ENCODE results near the gene LTBP1. TPM values are rescaled to one million over a fixed set of nuclear protein-coding genes. Genes with fewer than 3 reads are reported as not detected.
A peak's percentile ranks its signal among the peaks of the same experiment; 100 is the strongest.
"Not testable (repeated sequence)": the region's sequence is repeated elsewhere in the genome, so short reads cannot be mapped to it uniquely, and the experiment has no call there.

Gene LTBP1
- total RNA-seq, 1 experiment from 2014 or later, result 2.2 TPM

DNA sequence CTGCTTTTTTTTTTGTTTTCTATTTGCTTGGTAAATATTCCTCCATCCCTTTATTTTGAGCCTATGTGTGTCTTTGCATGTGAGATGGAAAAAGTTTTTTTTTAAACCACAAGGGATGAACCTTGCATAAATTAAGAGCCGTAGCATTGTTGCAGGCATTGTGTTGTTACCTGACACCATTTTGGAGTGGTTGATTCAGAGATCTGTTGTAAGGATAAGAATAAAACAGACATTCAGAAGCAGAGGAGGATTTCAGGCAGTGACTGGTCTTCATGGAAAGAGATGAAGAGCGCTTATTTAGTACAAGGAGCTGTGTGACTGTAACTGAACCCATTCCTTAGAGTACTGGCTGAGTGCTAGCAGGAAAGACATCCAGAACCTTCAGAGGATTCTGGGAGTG is 101.2 kb downstream of the LTBP1 start:
- no peak overlapping the region for H3K4me3 ChIP-seq (ENCODE audit: low read depth, low read length, poor library complexity, severe bottlenecking)
- H3K9me3 ChIP-seq (ENCODE audit: low read depth, low read length, poor library complexity, severe bottlenecking), result no peaks in the 10 kb centered on the region
- H3K4me1 ChIP-seq (ENCODE audit: insufficient read depth, low read length, poor library complexity, severe bottlenecking), result no peaks in the 10 kb centered on the region
- H3K36me3 ChIP-seq (ENCODE audit: insufficient read depth, low read length, poor library complexity, severe bottlenecking), result no peaks in the 10 kb centered on the region
- CTCF ChIA-PET, result no interaction called here
- POLR2A ChIA-PET (ENCODE audit: low non-redundant PET), result no interaction called here
- H3K27ac ChIP-seq (ENCODE audit: low read depth, low read length, poor library complexity, severe bottlenecking), result no peak overlapping the region
- no peak for TF ChIP-seq EZH2 (IDR thresholded peaks at IDR 0.05; ENCODE audit: borderline replicate concordance, low read depth, low read length, poor library complexity, severe bottlenecking)
- TF ChIP-seq, protein P1, sequence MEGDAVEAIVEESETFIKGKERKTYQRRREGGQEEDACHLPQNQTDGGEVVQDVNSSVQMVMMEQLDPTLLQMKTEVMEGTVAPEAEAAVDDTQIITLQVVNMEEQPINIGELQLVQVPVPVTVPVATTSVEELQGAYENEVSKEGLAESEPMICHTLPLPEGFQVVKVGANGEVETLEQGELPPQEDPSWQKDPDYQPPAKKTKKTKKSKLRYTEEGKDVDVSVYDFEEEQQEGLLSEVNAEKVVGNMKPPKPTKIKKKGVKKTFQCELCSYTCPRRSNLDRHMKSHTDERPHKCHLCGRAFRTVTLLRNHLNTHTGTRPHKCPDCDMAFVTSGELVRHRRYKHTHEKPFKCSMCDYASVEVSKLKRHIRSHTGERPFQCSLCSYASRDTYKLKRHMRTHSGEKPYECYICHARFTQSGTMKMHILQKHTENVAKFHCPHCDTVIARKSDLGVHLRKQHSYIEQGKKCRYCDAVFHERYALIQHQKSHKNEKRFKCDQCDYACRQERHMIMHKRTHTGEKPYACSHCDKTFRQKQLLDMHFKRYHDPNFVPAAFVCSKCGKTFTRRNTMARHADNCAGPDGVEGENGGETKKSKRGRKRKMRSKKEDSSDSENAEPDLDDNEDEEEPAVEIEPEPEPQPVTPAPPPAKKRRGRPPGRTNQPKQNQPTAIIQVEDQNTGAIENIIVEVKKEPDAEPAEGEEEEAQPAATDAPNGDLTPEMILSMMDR (conservative IDR thresholded peaks at IDR 0.05; ENCODE audit: low read depth, low read length), result no peak
- DNase-seq (ENCODE audit: low spot score), result no peak
- intact Hi-C loops (cut with micrococcal nuclease; ENCODE audit: unreplicated experiment), result no loop called here
- H3K27me3 ChIP-seq (replicated peaks; ENCODE audit: insufficient read depth, low read depth, low read length, poor library complexity), result no peaks in the 10 kb centered on the region
- BruUV-seq (replicated peaks), result no TSS peak

DNA sequence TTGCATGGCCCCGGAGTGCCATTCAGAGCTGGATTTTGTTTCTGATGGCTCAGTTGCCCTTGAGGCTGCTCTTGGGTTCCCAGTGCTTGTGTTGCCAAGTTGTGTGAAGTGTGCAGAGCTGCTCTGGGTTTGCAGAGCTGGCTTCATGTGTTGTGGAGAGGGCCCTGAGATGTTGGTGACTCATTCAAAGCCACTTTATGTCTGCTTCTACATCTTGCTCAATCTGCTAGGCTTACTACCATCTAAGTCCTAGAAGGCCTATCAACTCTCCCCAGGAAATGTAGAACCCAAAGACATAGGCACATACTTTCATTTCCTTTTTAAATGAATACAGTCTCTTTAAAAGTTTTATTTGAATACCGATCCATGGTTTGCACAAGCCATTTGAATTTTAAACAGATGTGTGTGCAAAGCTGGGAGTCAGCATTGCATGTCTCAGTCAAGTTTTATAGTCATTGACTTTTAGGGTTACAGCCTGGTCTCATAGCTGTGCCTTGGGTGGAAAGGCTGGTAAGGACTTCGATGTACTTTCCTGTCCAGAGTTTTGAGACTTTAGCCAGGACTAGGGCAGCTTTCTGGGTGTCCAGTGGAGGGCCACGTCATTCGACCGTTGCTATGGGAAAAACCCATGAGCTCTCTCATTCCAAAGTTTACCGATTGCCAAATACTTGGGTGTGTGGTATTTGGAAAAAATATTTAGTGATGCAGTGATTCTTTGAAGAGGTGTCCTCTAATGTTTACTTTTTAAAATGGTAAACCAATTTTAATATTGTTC is 105.0 kb downstream of the LTBP1 start:
- no peaks in the 10 kb centered on the region for H3K27me3 ChIP-seq (replicated peaks; ENCODE audit: insufficient read depth, low read depth, low read length, poor library complexity)
- H3K36me3 ChIP-seq (ENCODE audit: insufficient read depth, low read length, poor library complexity, severe bottlenecking), result no peaks in the 10 kb centered on the region
- TF ChIP-seq, protein P1 (conservative IDR thresholded peaks at IDR 0.05; ENCODE audit: low read depth, low read length), result no peak
- no peak for TF ChIP-seq EZH2 (IDR thresholded peaks at IDR 0.05; ENCODE audit: borderline replicate concordance, low read depth, low read length, poor library complexity, severe bottlenecking)
- no peak overlapping the region for H3K27ac ChIP-seq (ENCODE audit: low read depth, low read length, poor library complexity, severe bottlenecking)
- H3K9me3 ChIP-seq (ENCODE audit: low read depth, low read length, poor library complexity, severe bottlenecking), result no peaks in the 10 kb centered on the region
- intact Hi-C loops (cut with micrococcal nuclease; ENCODE audit: unreplicated experiment), result no loop called here
- H3K4me3 ChIP-seq (ENCODE audit: low read depth, low read length, poor library complexity, severe bottlenecking), result no peak overlapping the region
- ChIA-PET CTCF (no interaction called here), POLR2A (ENCODE audit: low non-redundant PET) (no interaction called here)
- no peaks in the 10 kb centered on the region for H3K4me1 ChIP-seq (ENCODE audit: insufficient read depth, low read length, poor library complexity, severe bottlenecking)
- BruUV-seq (replicated peaks), result no TSS peak
- DNase-seq (ENCODE audit: low spot score), result peak; percentile 19

DNA sequence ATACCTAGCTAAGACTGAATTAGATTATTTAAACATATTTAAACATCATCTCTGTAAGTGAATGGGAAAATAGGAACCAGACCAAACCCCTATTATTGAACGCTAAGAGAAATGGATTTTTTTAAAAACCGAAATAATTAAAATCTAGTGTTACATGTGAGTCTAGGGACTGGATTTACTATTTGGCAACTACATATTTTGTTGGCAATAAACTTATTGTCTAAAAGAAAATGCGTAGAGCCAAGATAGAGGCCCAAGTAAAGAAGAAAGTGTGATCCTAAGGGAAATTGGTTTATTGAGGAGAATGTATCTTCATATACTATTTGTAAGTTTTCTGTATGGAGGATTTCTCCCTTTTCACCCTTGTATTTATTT is 105.6 kb downstream of the LTBP1 start:
- H3K27me3 ChIP-seq (replicated peaks; ENCODE audit: insufficient read depth, low read depth, low read length, poor library complexity), result no peaks in the 10 kb centered on the region
- ChIA-PET CTCF (no interaction called here), POLR2A (ENCODE audit: low non-redundant PET) (no interaction called here)
- BruUV-seq (replicated peaks), result no TSS peak
- H3K27ac ChIP-seq (ENCODE audit: low read depth, low read length, poor library complexity, severe bottlenecking), result no peak overlapping the region
- no peak for DNase-seq (ENCODE audit: low spot score)
- TF ChIP-seq, protein P1 (conservative IDR thresholded peaks at IDR 0.05; ENCODE audit: low read depth, low read length), result no peak
- no peak for TF ChIP-seq EZH2 (IDR thresholded peaks at IDR 0.05; ENCODE audit: borderline replicate concordance, low read depth, low read length, poor library complexity, severe bottlenecking)
- H3K9me3 ChIP-seq (ENCODE audit: low read depth, low read length, poor library complexity, severe bottlenecking), result no peaks in the 10 kb centered on the region
- H3K4me3 ChIP-seq (ENCODE audit: low read depth, low read length, poor library complexity, severe bottlenecking), result no peak overlapping the region
- intact Hi-C loops (cut with micrococcal nuclease; ENCODE audit: unreplicated experiment), result no loop called here
- no peaks in the 10 kb centered on the region for H3K4me1 ChIP-seq (ENCODE audit: insufficient read depth, low read length, poor library complexity, severe bottlenecking)
- H3K36me3 ChIP-seq (ENCODE audit: insufficient read depth, low read length, poor library complexity, severe bottlenecking), result no peaks in the 10 kb centered on the region

DNA sequence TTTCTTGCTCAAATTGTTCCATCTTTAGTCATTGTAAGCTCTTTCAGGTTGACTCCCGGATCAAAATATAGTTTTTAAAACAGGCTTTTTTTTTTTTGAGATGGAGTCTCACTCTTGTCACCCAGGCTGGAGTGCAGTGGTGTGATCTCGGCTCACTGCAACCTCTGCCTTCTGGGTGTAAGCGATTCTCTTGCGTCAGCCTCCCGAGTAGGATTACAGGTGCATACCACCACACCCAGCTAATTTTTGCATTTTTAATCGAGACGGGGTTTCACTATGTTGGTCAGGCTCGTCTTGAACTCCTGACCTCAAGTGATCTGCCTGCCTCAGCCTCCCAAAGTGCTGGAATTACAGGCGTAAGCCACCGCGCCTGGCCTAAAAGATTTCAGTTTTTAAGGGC is 106.0 kb downstream of the LTBP1 start:
- H3K9me3 ChIP-seq (ENCODE audit: low read depth, low read length, poor library complexity, severe bottlenecking); BruUV-seq (replicated peaks); intact Hi-C loops (cut with micrococcal nuclease; ENCODE audit: unreplicated experiment); H3K36me3 ChIP-seq (ENCODE audit: insufficient read depth, low read length, poor library complexity, severe bottlenecking); POLR2A ChIA-PET (ENCODE audit: low non-redundant PET); DNase-seq (ENCODE audit: low spot score); H3K4me3 ChIP-seq (ENCODE audit: low read depth, low read length, poor library complexity, severe bottlenecking); H3K27me3 ChIP-seq (replicated peaks; ENCODE audit: insufficient read depth, low read depth, low read length, poor library complexity); H3K4me1 ChIP-seq (ENCODE audit: insufficient read depth, low read length, poor library complexity, severe bottlenecking); CTCF ChIA-PET; H3K27ac ChIP-seq (ENCODE audit: low read depth, low read length, poor library complexity, severe bottlenecking): not testable (repeated sequence)
